ENCODE measurements around the gene ZC3H12D.

Gene ZC3H12D

DNA sequence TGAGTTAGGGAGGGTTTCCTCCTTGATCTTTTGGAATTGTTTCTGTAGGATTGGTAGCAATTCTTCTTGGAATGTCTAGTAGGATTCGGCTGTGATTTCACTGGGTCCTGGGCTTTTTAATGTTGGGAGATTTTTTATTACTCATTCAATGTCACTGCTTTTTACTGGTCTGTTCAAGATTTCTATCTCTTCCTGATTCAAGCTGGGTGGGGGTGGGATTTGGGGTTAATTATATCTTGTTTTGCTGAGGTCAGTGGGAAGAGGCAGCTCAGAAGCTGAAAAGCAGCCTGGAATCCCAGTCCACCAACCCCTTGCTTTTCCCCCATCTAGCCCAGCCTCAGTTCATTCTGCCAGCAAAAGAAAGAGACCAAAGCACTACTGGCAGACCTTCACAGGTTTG lies 45.2 kb downstream of the ZC3H12D start:
- DNase-seq: no peak

DNA sequence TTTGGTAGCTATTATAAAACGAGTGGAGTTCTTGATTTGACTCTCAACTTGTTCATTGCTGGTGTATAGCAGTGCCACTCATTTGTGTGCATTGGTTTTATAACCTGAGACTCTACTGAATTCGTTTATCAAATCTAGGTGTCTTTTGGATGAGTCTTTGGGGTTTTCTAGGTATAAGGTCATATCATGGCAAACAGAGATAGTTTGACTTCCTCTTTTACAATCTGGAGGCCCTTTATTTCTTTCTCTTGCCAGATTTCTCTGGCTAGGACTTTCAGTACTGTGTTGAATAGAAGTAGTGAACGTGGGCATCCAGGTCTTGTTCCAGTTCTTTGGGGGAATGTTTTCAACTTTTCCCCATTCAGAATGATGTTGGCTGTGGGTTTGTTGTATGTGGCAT lies 46.0 kb downstream of the ZC3H12D start:
- DNase-seq: no peak

GRCh38 chr6:149437212-149437611 lies 47.6 kb downstream of the ZC3H12D start:
- no peak for DNase-seq

DNA sequence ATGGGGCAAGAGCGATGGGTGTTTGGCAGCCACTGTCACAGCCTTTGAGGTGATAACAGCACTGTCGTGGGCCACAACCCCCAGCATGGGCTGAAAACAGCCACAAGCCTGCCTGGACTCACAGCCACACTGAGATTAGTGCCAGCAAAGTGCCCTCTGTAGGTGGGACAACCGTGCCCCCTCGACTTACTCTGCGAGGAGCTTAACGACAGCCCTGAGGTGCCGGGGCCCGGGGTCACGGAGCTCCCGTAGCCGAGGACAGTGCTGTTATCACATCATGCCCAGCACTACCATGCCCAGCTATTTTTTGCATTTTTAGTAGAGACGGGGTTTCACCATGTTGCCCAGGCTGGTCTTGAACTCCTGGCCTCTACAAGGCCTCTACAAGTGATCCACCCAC lies 48.2 kb downstream of the ZC3H12D start:
- no peak for DNase-seq

DNA sequence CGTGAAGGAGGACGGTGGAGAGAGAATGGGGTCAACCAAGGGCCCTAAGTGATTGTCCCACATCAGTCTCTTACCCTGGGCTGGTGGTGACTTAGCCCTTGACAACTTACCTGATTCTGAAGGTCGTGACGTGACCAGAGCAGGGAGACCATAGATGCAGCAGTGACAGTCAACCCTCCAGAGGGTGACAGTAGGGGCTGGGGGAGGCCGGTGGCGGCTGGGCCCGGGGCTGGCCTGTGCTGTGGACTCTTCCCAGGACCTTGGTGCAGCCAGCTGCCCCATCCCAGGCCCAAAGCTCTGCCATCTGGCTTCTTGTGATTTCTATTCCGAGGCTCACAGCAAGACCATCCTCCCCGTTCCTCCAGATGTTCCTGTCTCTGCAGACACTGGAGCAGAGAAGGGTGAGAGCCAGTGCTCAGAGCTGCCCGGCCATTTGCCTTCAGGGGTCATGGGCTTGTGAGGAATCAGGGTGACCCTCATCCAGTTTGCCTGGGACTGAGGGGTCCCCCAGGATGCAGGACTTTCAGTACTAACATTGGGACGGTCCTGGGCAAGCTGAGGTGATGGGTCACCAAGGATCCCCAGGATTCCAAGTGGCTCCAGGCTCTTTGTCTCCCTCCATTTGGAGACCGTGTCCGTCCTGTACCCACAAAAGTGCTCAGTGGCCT lies 48.8 kb downstream of the ZC3H12D start:
- DNase-seq: peak; percentile 48

DNA sequence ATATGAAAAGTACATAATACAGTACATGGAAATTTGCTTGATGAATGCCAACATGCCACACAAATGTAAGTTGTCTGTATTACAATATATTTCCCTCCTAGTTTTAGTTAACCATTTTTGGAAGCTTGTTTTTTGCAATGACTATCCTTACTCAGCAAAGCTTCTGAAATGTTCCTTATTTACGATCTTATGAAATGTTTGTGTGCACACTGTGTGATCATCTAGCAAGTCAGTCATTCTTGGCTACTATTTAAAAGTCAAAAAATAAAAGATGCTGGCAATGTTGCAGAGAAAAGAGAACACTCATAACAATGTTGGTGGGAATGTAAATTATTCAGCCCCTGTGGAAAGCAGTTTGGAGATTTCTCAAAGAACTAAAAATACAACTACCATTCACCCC lies 50.9 kb downstream of the ZC3H12D start:
- DNase-seq: no peak

- DNase-seq: peak; percentile 43
Observed at GRCh38 chr6:149433405-149433804, 51.4 kb downstream of the ZC3H12D start.

DNA sequence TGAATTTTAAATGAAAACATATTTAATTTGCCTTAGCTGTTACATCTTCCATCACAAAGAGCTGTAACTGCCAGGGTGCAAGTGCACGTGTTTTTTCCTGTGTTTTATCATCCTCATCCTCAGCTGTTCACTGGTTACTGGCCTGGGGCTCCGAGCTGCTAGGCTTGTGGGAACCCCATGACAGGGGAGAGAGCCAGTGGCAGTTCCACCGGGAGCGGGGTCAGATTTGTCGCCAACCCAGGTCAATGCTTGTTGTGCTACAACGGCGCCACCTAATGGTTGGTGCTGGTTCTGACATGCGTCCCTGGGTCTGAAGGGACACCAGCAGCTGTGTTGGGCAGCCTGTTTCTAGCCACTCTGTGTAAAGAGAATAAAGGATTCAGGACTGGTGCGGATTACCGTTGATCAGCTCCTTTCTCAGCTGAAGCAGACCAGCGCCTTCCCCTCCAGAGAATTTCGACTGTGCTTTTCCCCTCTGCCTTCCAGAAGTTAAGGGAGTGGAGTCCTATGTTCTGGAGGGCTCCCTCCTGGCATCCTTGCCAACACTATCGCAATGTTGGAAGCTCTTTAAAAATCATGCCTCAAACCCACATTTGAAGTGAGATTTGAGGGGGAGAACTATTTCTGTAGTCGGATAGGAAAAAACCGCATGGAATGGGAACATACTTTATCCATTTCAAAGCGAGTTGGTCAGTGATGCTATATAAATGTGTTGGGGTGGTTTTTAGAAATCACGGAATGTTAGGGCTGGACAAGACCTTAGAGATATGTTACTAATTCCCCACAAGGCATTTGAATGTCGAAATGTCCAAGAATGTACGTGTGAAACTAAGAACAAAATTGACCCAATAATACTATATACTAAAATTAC lies 52.7 kb downstream of the ZC3H12D start:
- peak; percentile 98 for DNase-seq

- no peak for DNase-seq
Observed at GRCh38 chr6:149429427-149430360, 55.1 kb downstream of the ZC3H12D start.

DNA sequence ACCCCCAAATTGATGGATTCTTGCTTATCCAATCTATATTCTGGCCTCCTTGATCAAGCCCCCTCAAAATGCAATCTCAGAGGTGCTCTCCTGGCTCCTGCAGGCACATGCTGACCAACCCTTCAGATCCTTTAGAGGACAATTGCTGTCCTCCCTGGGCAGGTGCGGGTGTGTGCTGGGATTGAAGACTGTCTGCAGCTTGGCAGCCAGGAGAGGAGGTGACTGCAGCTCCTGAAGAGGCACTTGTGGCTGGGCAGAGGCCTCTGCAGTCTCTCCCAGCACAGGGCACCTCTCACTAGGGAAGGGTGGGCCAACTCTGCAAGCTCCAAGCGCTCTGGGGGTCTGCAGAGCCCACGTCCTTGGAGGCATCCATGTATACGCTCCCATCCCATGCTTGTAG lies 56.2 kb downstream of the ZC3H12D start:
- DNase-seq: no peak

- DNase-seq: no peak
Observed at GRCh38 chr6:149425754-149426153, 59.1 kb downstream of the ZC3H12D start.

GRCh38 chr6:149425224-149425623 lies 59.6 kb downstream of the ZC3H12D start:
- no peak for DNase-seq

DNA sequence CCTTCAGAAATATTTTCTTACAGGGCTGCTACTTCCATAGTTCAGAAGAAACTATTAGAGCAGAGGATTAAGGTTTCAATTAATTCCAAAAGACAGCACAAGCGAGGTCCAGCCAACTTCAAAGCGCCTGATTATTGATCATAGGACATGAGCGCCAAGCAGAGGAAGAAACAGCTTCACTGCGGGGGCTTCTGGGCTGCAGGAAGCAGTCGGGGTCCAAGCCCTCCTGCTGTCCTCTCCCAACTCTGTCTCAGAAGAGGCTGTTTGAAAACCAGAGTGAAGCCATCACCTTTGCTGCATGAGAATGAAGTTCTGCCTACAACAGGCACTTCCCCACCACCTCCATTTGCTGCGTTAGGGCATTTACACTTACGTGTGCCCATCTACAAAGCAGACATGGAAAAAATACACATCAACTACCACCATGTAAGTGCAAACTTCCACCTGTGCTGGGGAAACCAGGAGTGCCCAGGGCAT lies 60.8 kb downstream of the ZC3H12D start:
- DNase-seq: no peak

- no peak for DNase-seq
Observed at GRCh38 chr6:149422581-149422980, 62.2 kb downstream of the ZC3H12D start.

DNA sequence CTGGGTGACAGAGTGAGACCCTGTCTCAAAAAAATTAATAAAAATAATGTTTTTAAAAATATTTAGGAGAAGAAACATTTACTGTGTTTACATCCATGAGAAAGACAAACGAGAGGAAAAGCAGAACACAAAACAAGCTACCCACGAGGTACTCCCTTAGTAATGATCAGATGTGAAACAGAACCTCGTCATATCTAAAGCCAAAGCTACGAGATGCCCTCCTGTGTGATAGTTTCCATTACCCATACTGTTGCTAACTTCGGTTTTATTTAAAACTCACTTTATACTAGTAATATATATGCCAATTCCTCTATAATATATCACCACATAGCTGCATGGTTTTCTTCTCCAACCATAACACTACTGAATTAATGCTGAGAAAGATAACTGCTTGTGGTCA lies 63.7 kb downstream of the ZC3H12D start:
- no peak for DNase-seq

DNA sequence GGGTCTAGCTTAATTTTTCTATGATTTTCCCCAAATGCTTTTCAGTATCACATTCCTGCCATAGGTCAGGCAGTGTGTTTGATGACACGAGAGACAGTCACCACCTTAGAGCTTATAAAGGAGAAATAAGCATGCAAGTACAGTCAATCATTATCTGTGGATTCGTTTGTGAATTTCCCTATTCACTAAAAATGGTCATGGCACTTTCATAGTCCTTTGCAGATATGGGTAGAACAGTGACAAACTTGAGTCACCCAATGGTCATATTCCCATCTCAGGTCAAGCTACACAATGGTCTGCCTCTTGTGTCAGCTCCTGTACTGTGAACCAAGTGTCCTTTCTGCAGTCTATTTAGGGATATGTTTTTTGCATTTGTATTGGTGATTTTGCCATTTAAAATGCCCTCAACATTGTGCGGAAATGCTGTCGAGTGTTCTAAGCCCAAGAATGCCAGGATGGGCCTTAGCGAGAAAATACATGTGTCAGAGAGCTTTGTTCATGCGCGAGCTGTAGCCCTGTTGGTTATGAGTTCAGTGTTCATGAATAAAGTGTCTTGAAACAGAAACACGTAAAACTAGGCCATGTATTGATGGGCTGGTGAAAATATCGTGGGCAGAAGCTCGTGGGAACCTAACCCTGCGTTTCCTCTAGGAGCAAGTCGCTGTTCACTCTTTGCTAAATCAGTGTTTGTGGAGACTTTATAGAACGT lies 65.0 kb downstream of the ZC3H12D start:
- DNase-seq: no peak

GRCh38 chr6:149414821-149415220 lies 70.0 kb downstream of the ZC3H12D start:
- no peak for DNase-seq

DNA sequence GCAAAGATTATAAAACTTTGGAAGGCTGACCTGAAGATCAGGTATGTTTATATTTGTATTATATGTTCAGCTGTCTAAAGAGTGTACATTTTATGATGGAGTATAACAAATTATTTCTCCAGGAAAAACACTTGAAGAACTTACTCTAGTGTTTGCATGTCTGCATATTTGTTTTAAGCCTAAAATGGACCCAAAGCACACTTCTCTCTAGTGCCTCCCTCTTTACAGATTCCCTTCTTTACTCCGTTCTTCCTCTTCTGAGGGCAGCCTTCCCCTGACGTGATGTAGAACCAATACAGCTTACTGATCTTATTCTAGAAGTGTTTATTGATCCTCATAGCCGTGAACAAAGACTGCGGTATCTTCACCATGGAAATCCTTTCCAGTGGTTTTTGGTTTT lies 70.8 kb downstream of the ZC3H12D start:
- DNase-seq: no peak

DNA sequence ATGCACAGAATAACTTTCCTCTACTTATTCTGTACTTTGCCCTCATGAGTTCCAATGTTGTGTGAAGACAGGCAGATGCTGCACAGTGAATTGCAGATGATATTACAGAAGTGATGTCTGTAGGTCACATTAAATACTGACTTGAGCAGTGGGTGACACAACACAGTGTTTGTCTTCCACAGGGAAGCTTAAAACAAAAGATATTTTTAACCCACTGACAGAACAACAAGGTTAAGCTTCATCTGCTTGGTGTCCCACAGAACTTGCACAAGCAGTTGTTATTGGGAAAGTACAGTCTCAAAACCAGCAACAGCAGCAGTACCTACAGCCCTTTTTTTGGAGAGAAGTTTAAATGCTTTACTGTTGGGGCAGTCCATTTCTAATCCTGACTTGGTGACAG lies 74.3 kb downstream of the ZC3H12D start:
- no peak for DNase-seq

- DNase-seq: no peak
Observed at GRCh38 chr6:149409617-149410016, 75.2 kb downstream of the ZC3H12D start.

GRCh38 chr6:149405823-149406765 lies 78.7 kb downstream of the ZC3H12D start:
- no peak for DNase-seq
